GM12865 (cell line): Measurements from ENCODE around the gene EPB41L5.
A peak's percentile ranks its signal among the peaks of the same experiment; 100 is the strongest.

Source experiments
- DNase-seq: peaks from one replicate; pipeline ENCODE4 v3.0.0; 2010; ENCODE audit warnings: low read depth
- H3K4me3 ChIP-seq: 2 replicates; pipeline ENCODE4 v1.5.1; 2011; ENCODE audit warnings: mild to moderate bottlenecking, low read depth, low read length, control low read depth
- TF ChIP-seq, protein P1 (sequence below): IDR thresholded peaks from 2 replicates; pipeline ENCODE4 v1.5.1; 2011; ENCODE audit warnings: low read length, control low read depth, low read depth, inconsistent platforms; ENCODE audit not compliant: insufficient read depth; ENCODE audit errors: missing control alignments

EPB41L5 gene

GRCh38 chr2:120104772-120105171, 91.9 kb downstream of the EPB41L5 start:
- DNase-seq = no peak
- TF ChIP-seq, protein P1, sequence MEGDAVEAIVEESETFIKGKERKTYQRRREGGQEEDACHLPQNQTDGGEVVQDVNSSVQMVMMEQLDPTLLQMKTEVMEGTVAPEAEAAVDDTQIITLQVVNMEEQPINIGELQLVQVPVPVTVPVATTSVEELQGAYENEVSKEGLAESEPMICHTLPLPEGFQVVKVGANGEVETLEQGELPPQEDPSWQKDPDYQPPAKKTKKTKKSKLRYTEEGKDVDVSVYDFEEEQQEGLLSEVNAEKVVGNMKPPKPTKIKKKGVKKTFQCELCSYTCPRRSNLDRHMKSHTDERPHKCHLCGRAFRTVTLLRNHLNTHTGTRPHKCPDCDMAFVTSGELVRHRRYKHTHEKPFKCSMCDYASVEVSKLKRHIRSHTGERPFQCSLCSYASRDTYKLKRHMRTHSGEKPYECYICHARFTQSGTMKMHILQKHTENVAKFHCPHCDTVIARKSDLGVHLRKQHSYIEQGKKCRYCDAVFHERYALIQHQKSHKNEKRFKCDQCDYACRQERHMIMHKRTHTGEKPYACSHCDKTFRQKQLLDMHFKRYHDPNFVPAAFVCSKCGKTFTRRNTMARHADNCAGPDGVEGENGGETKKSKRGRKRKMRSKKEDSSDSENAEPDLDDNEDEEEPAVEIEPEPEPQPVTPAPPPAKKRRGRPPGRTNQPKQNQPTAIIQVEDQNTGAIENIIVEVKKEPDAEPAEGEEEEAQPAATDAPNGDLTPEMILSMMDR = no peak
- no peak overlapping the region for H3K4me3 ChIP-seq

DNA sequence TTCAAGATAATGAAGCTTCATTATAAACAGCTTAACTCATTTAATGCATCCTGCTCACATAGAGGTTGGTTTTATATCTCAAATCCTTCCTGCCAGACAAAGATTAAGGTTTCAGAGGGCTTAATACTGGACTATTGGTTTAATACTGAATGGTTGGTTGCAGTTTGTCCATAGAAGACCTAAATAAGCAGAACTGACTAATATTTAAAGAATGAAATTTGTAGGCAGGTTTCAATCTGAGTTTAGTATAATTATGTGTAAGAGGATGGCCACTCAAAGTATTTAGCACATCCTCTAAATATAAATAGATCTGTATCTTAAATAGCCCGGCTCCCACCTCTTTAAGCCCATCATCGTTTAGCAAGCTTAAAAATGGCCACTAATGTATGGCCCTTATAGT, 92.5 kb downstream of the EPB41L5 start:
- H3K4me3 ChIP-seq = no peak overlapping the region
- peak; percentile 55 for DNase-seq
- TF ChIP-seq, protein P1 = no peak

DNA sequence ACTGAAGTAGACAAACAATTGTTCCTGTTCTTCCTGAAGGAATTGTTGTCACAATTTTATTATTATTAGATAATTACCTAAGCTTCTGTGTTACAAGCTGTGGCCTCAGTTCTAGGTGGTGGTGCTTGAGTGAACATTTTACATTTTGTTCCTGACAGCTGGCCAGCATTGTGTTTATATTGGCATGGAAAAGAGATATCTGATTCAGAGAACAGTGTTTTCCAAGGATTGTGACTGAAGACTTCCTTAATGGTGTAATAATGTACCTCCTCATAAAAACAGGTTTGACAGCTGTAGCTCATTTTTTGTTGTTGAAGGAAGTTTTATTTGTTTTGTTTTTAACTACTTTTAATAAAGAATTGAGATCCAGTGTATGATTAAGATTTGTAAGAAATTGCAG, 95.2 kb downstream of the EPB41L5 start:
- TF ChIP-seq, protein P1 = no peak
- H3K4me3 ChIP-seq = no peak overlapping the region
- no peak for DNase-seq

DNA sequence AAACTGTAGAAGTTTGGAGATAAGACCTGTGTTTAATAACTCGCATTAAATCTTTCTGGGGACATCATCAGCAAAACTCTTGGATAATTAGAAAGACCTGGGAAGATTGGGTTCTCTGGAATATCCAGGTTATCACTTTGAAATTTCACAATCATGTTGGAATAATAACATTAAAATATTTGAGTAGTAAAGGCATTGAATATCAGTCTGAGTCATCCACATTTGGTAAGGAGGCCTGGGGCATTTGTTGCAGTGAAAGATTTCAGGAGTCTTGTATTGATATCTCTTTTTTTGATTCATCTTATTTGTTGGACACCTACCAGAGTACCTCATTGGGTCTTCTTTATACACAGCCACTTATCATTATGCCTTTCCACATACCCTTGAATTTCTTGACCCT, 95.9 kb downstream of the EPB41L5 start:
- no peak overlapping the region for H3K4me3 ChIP-seq
- no peak for DNase-seq
- TF ChIP-seq, protein P1 = no peak

DNA sequence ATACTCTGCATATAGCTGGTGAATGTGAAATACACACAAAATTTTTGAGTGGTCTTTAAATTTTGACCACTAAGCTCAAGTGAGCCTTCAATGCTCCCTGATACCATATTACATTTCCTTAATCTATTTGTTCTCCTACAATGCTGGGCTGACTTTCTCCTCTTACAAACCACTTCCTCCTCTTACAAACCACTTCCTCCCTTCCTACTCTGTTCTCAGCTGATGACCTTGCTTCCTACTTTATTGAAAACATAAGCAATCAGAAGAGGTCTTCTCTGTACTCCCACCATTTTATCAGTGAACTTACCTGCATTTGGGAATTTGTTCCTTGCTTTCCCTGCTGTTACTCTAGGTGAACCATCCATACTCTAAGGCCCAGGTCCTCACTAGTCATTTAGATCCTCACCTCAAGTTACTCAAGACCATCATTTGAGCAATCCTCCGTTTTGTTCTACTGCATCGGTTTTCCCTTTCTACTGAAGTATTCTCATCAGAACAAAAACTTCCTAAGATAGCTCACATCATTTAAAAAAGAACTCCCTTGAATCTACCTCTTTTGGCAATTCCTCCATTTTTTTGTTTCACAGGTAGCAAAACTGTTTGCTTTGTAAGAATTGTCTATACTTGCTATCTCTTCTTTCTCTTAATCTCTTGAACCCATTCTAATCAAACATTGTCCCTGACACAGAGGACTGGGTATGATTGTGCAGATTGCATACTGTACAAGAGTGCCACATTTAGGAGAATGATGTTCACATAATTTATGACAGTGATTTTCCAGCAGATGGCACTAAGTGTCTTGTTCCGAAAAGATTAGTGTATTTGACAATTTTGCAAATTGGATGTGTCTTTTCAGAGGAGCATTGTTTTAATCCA, 96.5 kb downstream of the EPB41L5 start:
- peak; percentile 52 for DNase-seq
- TF ChIP-seq, protein P1 = peak; percentile 42
- no peak overlapping the region for H3K4me3 ChIP-seq

- TF ChIP-seq, protein P1 = no peak
- DNase-seq = no peak
- no peak overlapping the region for H3K4me3 ChIP-seq
These were observed 97.1 kb downstream of the EPB41L5 start for GRCh38 chr2:120110062-120110362.

GRCh38 chr2:120110507-120110906, 97.6 kb downstream of the EPB41L5 start:
- TF ChIP-seq, protein P1 = no peak
- no peak for DNase-seq
- H3K4me3 ChIP-seq = no peak overlapping the region
